GM18870 (cell line): Measurements from ENCODE around the gene THRAP3.
"Not testable (repeated sequence)": the region's sequence is repeated elsewhere in the genome, so short reads cannot be mapped to it uniquely, and the experiment has no call there.

ENCODE experiments used
- ATAC-seq: cut with Tn5 transposase; IDR thresholded peaks from one replicate; pipeline ENCODE4 v1.9.1; 2021; ENCODE audit warnings: moderate library complexity; ENCODE audit not compliant: unreplicated experiment

Gene THRAP3

GRCh38 chr1:36204347-36204909 is 19.8 kb upstream of the THRAP3 start:
- no peak for ATAC-seq

GRCh38 chr1:36206323-36206858 is 17.9 kb upstream of the THRAP3 start:
- no peak for ATAC-seq

GRCh38 chr1:36207339-36207738 is 16.9 kb upstream of the THRAP3 start:
- no peak for ATAC-seq

GRCh38 chr1:36208978-36209703 is 15.1 kb upstream of the THRAP3 start:
- ATAC-seq: no peak

GRCh38 chr1:36211307-36211706 is 12.9 kb upstream of the THRAP3 start:
- no peak for ATAC-seq

GRCh38 chr1:36211841-36212240 is 12.4 kb upstream of the THRAP3 start:
- ATAC-seq: no peak

- ATAC-seq: no peak
Measured at GRCh38 chr1:36212782-36213181, 11.5 kb upstream of the THRAP3 start.

GRCh38 chr1:36217670-36218069 is 6.6 kb upstream of the THRAP3 start:
- ATAC-seq: no peak

GRCh38 chr1:36221901-36222300 is 2.3 kb upstream of the THRAP3 start:
- ATAC-seq: not testable (repeated sequence)

GRCh38 chr1:36222481-36223380 is 1.5 kb upstream of the THRAP3 start:
- ATAC-seq: no peak

GRCh38 chr1:36223381-36223995 is 755 bp upstream of the THRAP3 start:
- peak; percentile 16 for ATAC-seq

GRCh38 chr1:36224537-36225282 is 467 bp downstream of the THRAP3 start:
- peak; percentile 38 for ATAC-seq

GRCh38 chr1:36225283-36225899 is 1.1 kb downstream of the THRAP3 start:
- no peak for ATAC-seq

- not testable (repeated sequence) for ATAC-seq
Measured at GRCh38 chr1:36230279-36230678, 6.0 kb downstream of the THRAP3 start.

- ATAC-seq: no peak
Measured at GRCh38 chr1:36231191-36231590, 6.9 kb downstream of the THRAP3 start.

GRCh38 chr1:36232212-36233095 is 8.2 kb downstream of the THRAP3 start:
- no peak for ATAC-seq

- no peak for ATAC-seq
Measured at GRCh38 chr1:36236302-36236701, 12.1 kb downstream of the THRAP3 start.

- no peak for ATAC-seq
Measured at GRCh38 chr1:36238433-36238832, 14.2 kb downstream of the THRAP3 start.
